CD4-positive, alpha-beta memory T cell (primary cell): ENCODE data around the gene COG7. TPM values are rescaled to one million over a fixed set of nuclear protein-coding genes. Genes with fewer than 3 reads are reported as not detected.

ENCODE experiments used
- CTCF ChIA-PET: fragments of 350-600 bp; sonication (Branson Sonifier 250); formaldehyde crosslinking; loops from one replicate; lab custom pipeline; 2021; ENCODE audit warnings: inconsistent platforms; ENCODE audit not compliant: partially characterized antibody; lab: Charles Lee
- POLR2A ChIA-PET: fragments of 350-600 bp; sonication (Branson Sonifier 250); formaldehyde crosslinking; loops from one replicate; lab custom pipeline; 2021; ENCODE audit not compliant: partially characterized antibody; lab: Charles Lee
- DNase-seq, 5 donors: peaks; one replicate each; pipeline versions ENCODE4 v3.0.0 to v3.0.0-alpha.2; 2020 to 2022; ENCODE audit warnings: mixed read lengths in 1 of 5
- H3K27ac ChIP-seq: one replicate; pipeline ENCODE4 v1.7.0; 2013; ENCODE audit warnings: low read depth, low read length
- H3K27me3 ChIP-seq: 2 replicates; pipeline ENCODE4 v1.7.0; 2013; ENCODE audit warnings: mild to moderate bottlenecking, low read length, moderate library complexity; ENCODE audit not compliant: insufficient read depth
- H3K36me3 ChIP-seq: 2 replicates; pipeline ENCODE4 v1.7.0; 2013; ENCODE audit warnings: mild to moderate bottlenecking, low read length, moderate library complexity; ENCODE audit not compliant: insufficient read depth
- H3K4me1 ChIP-seq: 2 replicates; pipeline ENCODE4 v1.7.0; 2013; ENCODE audit warnings: mild to moderate bottlenecking, low read length, moderate library complexity; ENCODE audit not compliant: insufficient read depth
- H3K4me3 ChIP-seq, 2 donors: one replicate each; pipeline ENCODE4 v1.7.0; 2013; ENCODE audit warnings: low read length in 2 of 2, mild to moderate bottlenecking in 1 of 2
- H3K9me3 ChIP-seq, 2 donors: one replicate each; pipeline ENCODE4 v1.7.0; 2013; ENCODE audit warnings: low read length in 2 of 2, control low read depth in 1 of 2; ENCODE audit not compliant: control insufficient read depth in 1 of 2
- H3K27ac Mint-ChIP-seq, 7 donors: one replicate each; pipeline ENCODE4 v1.8.0; 2020 to 2021; ENCODE audit warnings: mixed read lengths in 7 of 7, mild to moderate bottlenecking in 6 of 7, inconsistent platforms in 3 of 7, moderate library complexity in 3 of 7
- H3K27me3 Mint-ChIP-seq, 2 donors: one replicate each; pipeline ENCODE4 v1.8.0; 2020 to 2021; ENCODE audit warnings: mixed read lengths in 2 of 2
- H3K36me3 Mint-ChIP-seq, 2 donors: one replicate each; pipeline ENCODE4 v1.8.0; 2020 to 2021; ENCODE audit warnings: mixed read lengths in 2 of 2, inconsistent platforms in 1 of 2, mild to moderate bottlenecking in 1 of 2
- H3K4me1 Mint-ChIP-seq, 4 donors: one replicate each; pipeline ENCODE4 v1.8.0; 2020 to 2021; ENCODE audit warnings: mixed read lengths in 4 of 4, mild to moderate bottlenecking in 1 of 4
- H3K4me3 Mint-ChIP-seq, 8 donors: one replicate each; pipeline ENCODE4 v1.8.0; 2020 to 2021; ENCODE audit warnings: mixed read lengths in 8 of 8, mild to moderate bottlenecking in 7 of 8, moderate library complexity in 6 of 8, inconsistent platforms in 3 of 8
- H3K9me3 Mint-ChIP-seq, 8 donors: one replicate each; pipeline ENCODE4 v1.8.0; 2020 to 2021; ENCODE audit warnings: mixed read lengths in 8 of 8, mild to moderate bottlenecking in 5 of 8, inconsistent platforms in 3 of 8, moderate library complexity in 1 of 8
- intact Hi-C: fragments of 100-400 bp; cut with micrococcal nuclease; formaldehyde crosslinking; loops from one replicate; pipeline ENCODE4 v1.15.1; 2023
- polyA plus RNA-seq, 2 donors: library from polyadenylated mRNA; unstranded; fragments of 300-500 nt; fragmentation: Illumina TruSeq; gene quantifications; one replicate each; pipeline ENCODE4 v1.2.3, GENCODE V29; 2021
- total RNA-seq, 2 experiments: library from RNA; stranded (reverse); gene quantifications; one replicate each; pipeline ENCODE4 v1.2.3, GENCODE V29; 2021

Gene COG7
- total and polyA plus RNA-seq, 4 experiments from 2014 or later, result 11.4 to 24.7 (median 16.3) TPM

- no peaks in the 10 kb centered on the region for H3K4me1 Mint-ChIP-seq
- no peak overlapping the region for H3K4me3 Mint-ChIP-seq
- no peak for DNase-seq
- ChIA-PET POLR2A (no interaction called here), CTCF (no interaction called here)
- no peaks in the 10 kb centered on the region for H3K9me3 ChIP-seq
- no peaks in the 10 kb centered on the region for H3K27me3 ChIP-seq
- no peaks in the 10 kb centered on the region for H3K36me3 Mint-ChIP-seq
- no peak overlapping the region for H3K27ac ChIP-seq
- H3K4me1 ChIP-seq, result no peaks in the 10 kb centered on the region
- intact Hi-C loops, result no loop called here
- H3K4me3 ChIP-seq, result no peak overlapping the region
- H3K27me3 Mint-ChIP-seq, result peaks cover 2 to 6% of the 10 kb centered on the region in 2 donors
- no peaks in the 10 kb centered on the region for H3K36me3 ChIP-seq
- no peak overlapping the region for H3K27ac Mint-ChIP-seq
- H3K9me3 Mint-ChIP-seq, result no peaks in the 10 kb centered on the region
Measured at GRCh38 chr16:23377071-23377931, 75.7 kb downstream of the COG7 start.

- H3K36me3 Mint-ChIP-seq, result no peaks in the 10 kb centered on the region
- Histone ChIP-seq H3K4me3 (no peak overlapping the region), H3K27me3 (no peaks in the 10 kb centered on the region), H3K9me3 (no peaks in the 10 kb centered on the region), H3K36me3 (no peaks in the 10 kb centered on the region), H3K27ac (no peak overlapping the region), H3K4me1 (no peaks in the 10 kb centered on the region)
- H3K4me1 Mint-ChIP-seq, result no peaks in the 10 kb centered on the region
- no peak overlapping the region for H3K27ac Mint-ChIP-seq
- H3K27me3 Mint-ChIP-seq, result peaks cover 2 to 7% of the 10 kb centered on the region in 2 donors
- no peaks in the 10 kb centered on the region for H3K9me3 Mint-ChIP-seq
- H3K4me3 Mint-ChIP-seq, result no peak overlapping the region
- POLR2A ChIA-PET, result no interaction called here
- intact Hi-C loops, result no loop called here
- CTCF ChIA-PET, result no interaction called here
- no peak for DNase-seq
Measured at GRCh38 chr16:23375643-23376042, 77.3 kb downstream of the COG7 start.

GRCh38 chr16:23374721-23375510, 78.1 kb downstream of the COG7 start:
- Histone ChIP-seq H3K4me1 (no peaks in the 10 kb centered on the region), H3K27me3 (no peaks in the 10 kb centered on the region), H3K27ac (no peak overlapping the region), H3K9me3 (no peaks in the 10 kb centered on the region), H3K36me3 (no peaks in the 10 kb centered on the region), H3K4me3 (no peak overlapping the region)
- CTCF ChIA-PET, result no interaction called here
- no peak for DNase-seq
- H3K27ac Mint-ChIP-seq, result no peak overlapping the region
- H3K9me3 Mint-ChIP-seq, result no peaks in the 10 kb centered on the region
- peaks cover 2 to 11% of the 10 kb centered on the region in 2 donors for H3K27me3 Mint-ChIP-seq
- POLR2A ChIA-PET, result no interaction called here
- no peaks in the 10 kb centered on the region for H3K36me3 Mint-ChIP-seq
- H3K4me1 Mint-ChIP-seq, result no peaks in the 10 kb centered on the region
- no peak overlapping the region for H3K4me3 Mint-ChIP-seq
- intact Hi-C loops, result no loop called here

GRCh38 chr16:23373436-23374219, 79.4 kb downstream of the COG7 start:
- Histone ChIP-seq H3K27ac (no peak overlapping the region), H3K27me3 (no peaks in the 10 kb centered on the region), H3K9me3 (no peaks in the 10 kb centered on the region), H3K4me3 (no peak overlapping the region), H3K36me3 (no peaks in the 10 kb centered on the region), H3K4me1 (no peaks in the 10 kb centered on the region)
- DNase-seq, result no peak
- Mint-ChIP-seq H3K36me3 (no peaks in the 10 kb centered on the region), H3K4me1 (no peaks in the 10 kb centered on the region), H3K4me3 (no peak overlapping the region), H3K9me3 (no peaks in the 10 kb centered on the region), H3K27me3 (peaks cover 2 to 11% of the 10 kb centered on the region in 2 donors), H3K27ac (no peak overlapping the region)
- CTCF ChIA-PET, result no interaction called here
- POLR2A ChIA-PET, result interaction anchor here (0.6 kb wide), 1 partner anchor 18 kb away, joined by 3 read pairs; no protein-coding TSS in a partner anchor
- intact Hi-C loops, result no loop called here

GRCh38 chr16:23371368-23371767, 81.6 kb downstream of the COG7 start:
- intact Hi-C loops, result no loop called here
- DNase-seq, result no peak
- H3K27ac ChIP-seq, result no peak overlapping the region
- POLR2A ChIA-PET, result no interaction called here
- peaks cover 0 to 9% of the 10 kb centered on the region in 2 donors for H3K27me3 Mint-ChIP-seq
- H3K27ac Mint-ChIP-seq, result no peak overlapping the region
- CTCF ChIA-PET, result no interaction called here
- H3K4me3 ChIP-seq, result no peak overlapping the region
- no peaks in the 10 kb centered on the region for H3K27me3 ChIP-seq
- no peaks in the 10 kb centered on the region for H3K36me3 Mint-ChIP-seq
- no peak overlapping the region for H3K4me3 Mint-ChIP-seq
- no peaks in the 10 kb centered on the region for H3K36me3 ChIP-seq
- no peaks in the 10 kb centered on the region for H3K4me1 Mint-ChIP-seq
- H3K9me3 ChIP-seq, result no peaks in the 10 kb centered on the region
- no peaks in the 10 kb centered on the region for H3K4me1 ChIP-seq
- no peaks in the 10 kb centered on the region for H3K9me3 Mint-ChIP-seq

- Mint-ChIP-seq H3K36me3 (no peaks in the 10 kb centered on the region), H3K4me1 (peaks cover 5 to 9% (median 7%) of the 10 kb centered on the region in 4 donors), H3K4me3 (no peak overlapping the region), H3K27me3 (peaks cover 0 to 9% of the 10 kb centered on the region in 2 donors), H3K9me3 (no peaks in the 10 kb centered on the region), H3K27ac (no peak overlapping the region)
- Histone ChIP-seq H3K4me1 (no peaks in the 10 kb centered on the region), H3K36me3 (no peaks in the 10 kb centered on the region), H3K4me3 (no peak overlapping the region), H3K27me3 (no peaks in the 10 kb centered on the region), H3K9me3 (no peaks in the 10 kb centered on the region), H3K27ac (no peak overlapping the region)
- ChIA-PET CTCF (no interaction called here), POLR2A (no interaction called here)
- intact Hi-C loops, result no loop called here
- no peak for DNase-seq
Measured at GRCh38 chr16:23369416-23369815, 83.6 kb downstream of the COG7 start.

GRCh38 chr16:23368469-23368868, 84.5 kb downstream of the COG7 start:
- CTCF ChIA-PET, result no interaction called here
- H3K36me3 ChIP-seq, result no peaks in the 10 kb centered on the region
- no peaks in the 10 kb centered on the region for H3K4me1 ChIP-seq
- DNase-seq, result no peak
- peaks cover 0 to 7% of the 10 kb centered on the region in 2 donors for H3K27me3 Mint-ChIP-seq
- POLR2A ChIA-PET, result no interaction called here
- H3K27me3 ChIP-seq, result no peaks in the 10 kb centered on the region
- no peak overlapping the region for H3K27ac Mint-ChIP-seq
- H3K4me1 Mint-ChIP-seq, result peaks cover 5 to 9% (median 7%) of the 10 kb centered on the region in 4 donors
- no peak overlapping the region for H3K27ac ChIP-seq
- intact Hi-C loops, result no loop called here
- no peaks in the 10 kb centered on the region for H3K36me3 Mint-ChIP-seq
- no peaks in the 10 kb centered on the region for H3K9me3 ChIP-seq
- no peaks in the 10 kb centered on the region for H3K9me3 Mint-ChIP-seq
- H3K4me3 ChIP-seq, result no peak overlapping the region
- no peak overlapping the region for H3K4me3 Mint-ChIP-seq
